PFSK-1 (cell line): ENCODE data around the gene PRMT7.

Experiments used
- FOXP2 ChIP-seq: optimal IDR thresholded peaks from 2 replicates; pipeline ENCODE3; 2011; ENCODE audit warnings: borderline replicate concordance, control low read depth, inconsistent platforms; ENCODE audit not compliant: insufficient read depth; ENCODE audit errors: extremely low read length, extremely low read depth
- POLR2AphosphoS5 ChIP-seq: IDR thresholded peaks from 2 replicates; pipeline ENCODE4 v1.6.1; 2012; ENCODE audit warnings: low read depth, mild to moderate bottlenecking, control low read depth, low read length, moderate library complexity
- SIN3A ChIP-seq: IDR thresholded peaks from 2 replicates; pipeline ENCODE4 v1.6.1; 2012; ENCODE audit warnings: mild to moderate bottlenecking, low read length, moderate library complexity, borderline replicate concordance; ENCODE audit not compliant: insufficient read depth
- TAF1 ChIP-seq: IDR thresholded peaks from 2 replicates; pipeline ENCODE4 v1.6.1; 2012; ENCODE audit warnings: low read length, control low read depth, borderline replicate concordance; ENCODE audit not compliant: insufficient read depth
- TF ChIP-seq, protein P1 (sequence below), 2 experiments: IDR thresholded peaks; 2 replicates each; pipeline versions ENCODE4 v1.6.1 to v1.8.0; 2011 to 2012; ENCODE audit warnings: low read depth in 2 of 2, low read length in 2 of 2, control low read depth in 1 of 2, inconsistent platforms in 1 of 2, mild to moderate bottlenecking in 1 of 2, moderate library complexity in 1 of 2; ENCODE audit not compliant: insufficient read depth in 1 of 2

The PRMT7 gene

GRCh38 chr16:68387301-68387700 is 76.5 kb downstream of the PRMT7 start:
- TF ChIP-seq, protein P1, sequence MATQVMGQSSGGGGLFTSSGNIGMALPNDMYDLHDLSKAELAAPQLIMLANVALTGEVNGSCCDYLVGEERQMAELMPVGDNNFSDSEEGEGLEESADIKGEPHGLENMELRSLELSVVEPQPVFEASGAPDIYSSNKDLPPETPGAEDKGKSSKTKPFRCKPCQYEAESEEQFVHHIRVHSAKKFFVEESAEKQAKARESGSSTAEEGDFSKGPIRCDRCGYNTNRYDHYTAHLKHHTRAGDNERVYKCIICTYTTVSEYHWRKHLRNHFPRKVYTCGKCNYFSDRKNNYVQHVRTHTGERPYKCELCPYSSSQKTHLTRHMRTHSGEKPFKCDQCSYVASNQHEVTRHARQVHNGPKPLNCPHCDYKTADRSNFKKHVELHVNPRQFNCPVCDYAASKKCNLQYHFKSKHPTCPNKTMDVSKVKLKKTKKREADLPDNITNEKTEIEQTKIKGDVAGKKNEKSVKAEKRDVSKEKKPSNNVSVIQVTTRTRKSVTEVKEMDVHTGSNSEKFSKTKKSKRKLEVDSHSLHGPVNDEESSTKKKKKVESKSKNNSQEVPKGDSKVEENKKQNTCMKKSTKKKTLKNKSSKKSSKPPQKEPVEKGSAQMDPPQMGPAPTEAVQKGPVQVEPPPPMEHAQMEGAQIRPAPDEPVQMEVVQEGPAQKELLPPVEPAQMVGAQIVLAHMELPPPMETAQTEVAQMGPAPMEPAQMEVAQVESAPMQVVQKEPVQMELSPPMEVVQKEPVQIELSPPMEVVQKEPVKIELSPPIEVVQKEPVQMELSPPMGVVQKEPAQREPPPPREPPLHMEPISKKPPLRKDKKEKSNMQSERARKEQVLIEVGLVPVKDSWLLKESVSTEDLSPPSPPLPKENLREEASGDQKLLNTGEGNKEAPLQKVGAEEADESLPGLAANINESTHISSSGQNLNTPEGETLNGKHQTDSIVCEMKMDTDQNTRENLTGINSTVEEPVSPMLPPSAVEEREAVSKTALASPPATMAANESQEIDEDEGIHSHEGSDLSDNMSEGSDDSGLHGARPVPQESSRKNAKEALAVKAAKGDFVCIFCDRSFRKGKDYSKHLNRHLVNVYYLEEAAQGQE (IDR thresholded peaks at IDR 0.05; ENCODE audit: insufficient read depth in 1 of 2, low read depth in 2 of 2, low read length in 2 of 2) = no peak
- TF ChIP-seq TAF1 = no peak
- TF ChIP-seq SIN3A = no peak
- TF ChIP-seq FOXP2 = no peak

DNA sequence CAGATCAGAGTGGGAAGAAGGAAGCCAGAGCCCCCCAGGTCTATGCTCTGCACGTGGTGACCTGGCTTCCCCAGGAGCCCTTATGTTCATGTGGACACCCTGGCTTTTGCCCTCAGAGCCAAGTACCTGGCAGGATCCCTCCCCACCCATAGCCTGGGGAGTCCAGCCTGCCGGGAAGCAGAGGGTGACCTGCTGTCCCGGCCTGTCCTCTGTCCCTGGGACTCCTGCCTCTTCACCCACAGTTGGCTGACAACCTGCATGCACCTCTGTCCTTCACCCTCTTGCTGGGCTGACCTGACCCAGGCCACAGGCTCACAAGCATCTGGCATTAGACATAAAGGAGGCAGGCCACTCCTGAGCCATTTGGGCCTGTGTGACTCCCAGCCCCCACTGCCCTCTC is 77.3 kb downstream of the PRMT7 start:
- TF ChIP-seq, protein P1 (IDR thresholded peaks at IDR 0.05; ENCODE audit: insufficient read depth in 1 of 2, low read depth in 2 of 2, low read length in 2 of 2) = no peak
- TF ChIP-seq POLR2AphosphoS5 (no peak), SIN3A (no peak), TAF1 (no peak), FOXP2 (no peak)

- TF ChIP-seq FOXP2 (no peak), POLR2AphosphoS5 (no peak), TAF1 (no peak), SIN3A (no peak)
- TF ChIP-seq, protein P1 (IDR thresholded peaks at IDR 0.05; ENCODE audit: insufficient read depth in 1 of 2, low read depth in 2 of 2, low read length in 2 of 2) = no peak
Observed at GRCh38 chr16:68389006-68389405, 78.2 kb downstream of the PRMT7 start.

- TF ChIP-seq TAF1 (no peak), FOXP2 (no peak), SIN3A (no peak), POLR2AphosphoS5 (no peak)
- TF ChIP-seq, protein P1 (IDR thresholded peaks at IDR 0.05; ENCODE audit: insufficient read depth in 1 of 2, low read depth in 2 of 2, low read length in 2 of 2) = no peak
Observed at GRCh38 chr16:68389750-68390371, 79.0 kb downstream of the PRMT7 start.

- TF ChIP-seq TAF1 (no peak), FOXP2 (no peak), POLR2AphosphoS5 (no peak), SIN3A (no peak)
- TF ChIP-seq, protein P1 (IDR thresholded peaks at IDR 0.05; ENCODE audit: insufficient read depth in 1 of 2, low read depth in 2 of 2, low read length in 2 of 2) = no peak
Observed at GRCh38 chr16:68393333-68393732, 82.5 kb downstream of the PRMT7 start.
